ENCODE results near the gene TENT4B. TPM values are rescaled to one million over a fixed set of nuclear protein-coding genes. Genes with fewer than 3 reads are reported as not detected.

Gene TENT4B
- total RNA-seq, 1 experiment from 2014 or later, result 16.9 TPM

GRCh38 chr16:50146479-50147435, 6.3 kb upstream of the TENT4B start (continued):
- TF ChIP-seq CTCF (IDR thresholded peaks at IDR 0.05 in 2 of 3, conservative IDR thresholded peaks at IDR 0.05 in 1 of 3; ENCODE audit: borderline replicate concordance in 1 of 3, insufficient read depth in 1 of 3, low read depth in 2 of 3, low read length in 2 of 3) (no peak), POLR2AphosphoS5 (IDR thresholded peaks at IDR 0.05; ENCODE audit: low read depth, low read length) (no peak), EZH2phosphoT487 (IDR thresholded peaks at IDR 0.05; ENCODE audit: borderline replicate concordance) (no peak), YY1 (IDR thresholded peaks at IDR 0.05; ENCODE audit: extremely low read depth, insufficient replicate concordance, low read depth, low read length) (no peak), RAD21 (IDR thresholded peaks at IDR 0.05; ENCODE audit: low read depth) (no peak)

DNA sequence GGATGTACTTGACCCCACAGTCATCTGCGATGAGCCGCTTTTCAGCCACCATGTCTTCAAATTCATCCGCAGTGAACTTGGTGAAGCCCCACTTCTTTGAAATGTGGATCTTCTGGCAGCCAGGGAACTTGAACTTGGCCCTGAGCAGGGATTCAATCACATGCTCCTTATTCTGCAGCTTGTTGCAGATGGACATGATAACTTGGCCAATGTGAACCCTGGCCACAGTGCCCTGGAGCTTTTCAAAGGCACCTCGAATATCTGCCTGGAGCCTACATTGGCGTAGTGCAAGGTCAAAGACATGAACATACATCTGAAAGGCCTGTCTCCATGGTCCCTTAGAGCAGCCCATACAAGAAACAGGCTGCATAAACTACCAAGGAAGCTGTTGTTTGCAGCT, 1.8 kb upstream of the TENT4B start:
- H3K27me3 ChIP-seq (ENCODE audit: insufficient read depth, low read length), result no peaks in the 10 kb centered on the region
- no peaks in the 10 kb centered on the region for H4K20me1 ChIP-seq (ENCODE audit: insufficient read depth)
- H3K9ac ChIP-seq (ENCODE audit: low read length), result no peak overlapping the region
- H2AFZ ChIP-seq (ENCODE audit: low read depth, low read length, poor library complexity, severe bottlenecking), result peak overlapping the region; percentile 94
- POLR2A ChIA-PET, result interaction anchor here (0.7 kb wide), 1 partner anchor 36 kb away, joined by 3 read pairs; no protein-coding TSS in a partner anchor
- DNase-seq (ENCODE audit: low read depth, low spot score) (no peak), ATAC-seq (no peak)
- no peaks in the 10 kb centered on the region; a peak in 1 of 4 replicates for H3K36me3 ChIP-seq (ENCODE audit: control insufficient read depth in 1 of 2, insufficient read depth in 2 of 2, low read length in 2 of 2)
- intact Hi-C loops (cut with micrococcal nuclease), result no loop called here
- no peaks in the 10 kb centered on the region for H3K9me2 ChIP-seq (ENCODE audit: insufficient read depth)
- no TSS peak for BruUV-seq (replicated peaks)
- CTCF ChIA-PET, result interaction anchor here (1.3 kb wide), 1 partner anchor 126 kb away, joined by 3 read pairs; the partner anchor contains the start of gene CNEP1R1
- RAD21 ChIA-PET (ENCODE audit: low non-redundant PET in 1 of 2, low total read pairs in 2 of 2, uncharacterized antibody in 2 of 2, unreplicated experiment in 2 of 2), result no interaction called here
- no peak overlapping the region for H3K4me3 ChIP-seq (replicated peaks in 1 of 2; ENCODE audit: low read depth in 1 of 2, low read length in 2 of 2)
- no peak overlapping the region for H3K4me2 ChIP-seq (ENCODE audit: low read length)
- H3K4me1 ChIP-seq (ENCODE audit: control insufficient read depth in 1 of 2, insufficient read depth in 2 of 2, low read length in 2 of 2), result peaks cover 15 to 31% of the 10 kb centered on the region in 2 experiments
- H3K79me2 ChIP-seq (ENCODE audit: insufficient read depth, low read length), result peaks cover 26% of the 10 kb centered on the region
- no peaks in the 10 kb centered on the region for H3K9me3 ChIP-seq (ENCODE audit: control insufficient read depth in 1 of 2, insufficient read depth in 1 of 2, low read depth in 1 of 2, low read length in 2 of 2)
- H3K27ac ChIP-seq (ENCODE audit: low read depth, low read length), result no peak overlapping the region
- TF ChIP-seq EZH2phosphoT487 (IDR thresholded peaks at IDR 0.05; ENCODE audit: borderline replicate concordance) (no peak), REST (IDR thresholded peaks at IDR 0.05; ENCODE audit: low read depth) (no peak), YY1 (IDR thresholded peaks at IDR 0.05; ENCODE audit: extremely low read depth, insufficient replicate concordance, low read depth, low read length) (no peak), EZH2 (IDR thresholded peaks at IDR 0.05) (no peak), ELF1 (IDR thresholded peaks at IDR 0.05; ENCODE audit: borderline replicate concordance, low read depth) (no peak), TCF7L2 (IDR thresholded peaks at IDR 0.05; ENCODE audit: borderline replicate concordance, extremely low read depth, insufficient read depth, insufficient read length) (no peak), POLR2A (IDR thresholded peaks at IDR 0.05; ENCODE audit: borderline replicate concordance, extremely low read depth, insufficient read depth, insufficient read length) (no peak), SIN3A (IDR thresholded peaks at IDR 0.05; ENCODE audit: low read depth) (no peak), EGR1 (IDR thresholded peaks at IDR 0.05; ENCODE audit: low read depth) (no peak), CTCF (IDR thresholded peaks at IDR 0.05 in 2 of 3, conservative IDR thresholded peaks at IDR 0.05 in 1 of 3; ENCODE audit: borderline replicate concordance in 1 of 3, insufficient read depth in 1 of 3, low read depth in 2 of 3, low read length in 2 of 3) (no peak), MAX (IDR thresholded peaks at IDR 0.05) (no peak), SRF (IDR thresholded peaks at IDR 0.05; ENCODE audit: low read depth) (no peak)

Measured in HCT116 (cell line).